Body of pancreas (tissue), 4 donors: ENCODE data around the gene AQP12B. TPM values are rescaled to one million over a fixed set of nuclear protein-coding genes. Genes with fewer than 3 reads are reported as not detected.

ENCODE experiments used
- ATAC-seq: fragments of 150-250 bp; one replicate; pipeline ENCODE4 v1.9.1; 2016
- DNase-seq, 4 donors: peaks; one replicate each; pipeline ENCODE4 v3.0.0-alpha.2; 2019
- H3K27ac ChIP-seq, 4 donors: fragments of 200-600 bp; sonication (generic); 1 replicate in 3 of 4; 2 replicates in 1 of 4; pipeline versions ENCODE4 v1.5.1 to v1.6.1; 2016 to 2019; ENCODE audit warnings: mild to moderate bottlenecking in 1 of 4, mixed read lengths in 1 of 4, moderate library complexity in 1 of 4
- H3K27me3 ChIP-seq, 2 donors: fragments of 200-600 bp; sonication (generic); one replicate each; pipeline ENCODE4 v1.6.0; 2016; ENCODE audit warnings: mild to moderate bottlenecking in 1 of 2
- H3K36me3 ChIP-seq, 2 donors: fragments of 200-600 bp; sonication (generic); replicated peaks in 1 of 2; 2 replicates each; pipeline ENCODE4 v1.5.1; 2016; ENCODE audit warnings: low read depth in 2 of 2; ENCODE audit not compliant: insufficient read depth in 1 of 2
- H3K4me1 ChIP-seq: fragments of 200-600 bp; sonication (generic); one replicate; pipeline ENCODE4 v1.6.0; 2016
- H3K4me3 ChIP-seq, 2 donors: fragments of 200-600 bp; sonication (generic); 1 replicate in 1 of 2; 2 replicates in 1 of 2; pipeline ENCODE4 v1.5.1; 2016 to 2019
- H3K9me3 ChIP-seq, 3 donors: fragments of 200-600 bp; sonication (generic); 1 replicate in 2 of 3; 2 replicates in 1 of 3; pipeline ENCODE4 v1.5.1; 2016
- POLR2A ChIP-seq, 3 donors: fragments of 450-650 bp; IDR thresholded peaks; one replicate each; pipeline ENCODE4 v1.6.1; 2016; ENCODE audit warnings: antibody characterized with exemption in 3 of 3, mild to moderate bottlenecking in 2 of 3
- WGBS, 2 donors: methylation state at CpG; one replicate each; pipeline ENCODE4 v1.1.5; 2017; 5-methylcytosine and 5-hydroxymethylcytosine counted together
- intact Hi-C: fragments of 100-400 bp; cut with DNase I; formaldehyde crosslinking; loops from one replicate; pipeline ENCODE4 v1.15.1; 2023
- total RNA-seq, 2 donors: library from RNA; depleted of rRNA; stranded (reverse); fragments of >200 nt; gene quantifications; one replicate each; pipeline ENCODE4 v1.1.0, GENCODE V29; 2016
- TF ChIP-seq, protein P1 (sequence below), 7 experiments: fragments of 450-650 bp in 4 of 7; fragments of 200-600 bp in 3 of 7; sonication (generic) in 3 of 7; IDR thresholded peaks; one replicate each; pipeline ENCODE4 v1.5.1; 2016 to 2019; ENCODE audit warnings: antibody characterized with exemption in 7 of 7

The AQP12B gene
- total RNA-seq, 2 donors from 2014 or later, result 328 to 392 TPM

DNA sequence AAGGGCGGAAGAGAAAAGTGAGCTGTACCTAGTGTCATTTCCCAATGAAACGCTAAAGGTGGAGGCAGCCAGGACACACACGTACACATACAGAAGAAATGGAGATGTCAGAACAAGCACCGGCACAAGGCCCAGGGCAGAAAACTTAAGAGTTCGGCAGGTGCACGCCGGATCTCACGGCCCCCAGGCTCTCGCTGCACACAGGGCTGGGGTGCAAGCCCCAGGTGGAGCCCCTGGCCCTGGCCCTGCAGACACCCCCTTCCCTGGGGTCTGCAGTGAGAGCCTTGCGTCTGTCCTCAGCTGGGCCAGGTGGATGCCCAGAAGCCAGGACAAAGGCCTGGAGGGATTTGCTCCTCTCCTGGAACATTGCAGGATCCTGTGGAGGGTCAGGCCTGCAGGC is 45.7 kb upstream of the AQP12B start:
- Histone ChIP-seq H3K36me3 (no peaks in the 10 kb centered on the region), H3K9me3 (no peaks in the 10 kb centered on the region), H3K4me3 (no peak overlapping the region), H3K27me3 (no peaks in the 10 kb centered on the region), H3K4me1 (no peaks in the 10 kb centered on the region), H3K27ac (no peak overlapping the region)
- 93 to 96% methylated on average over 9 to 10 of the region's 10 CpGs for WGBS, 2 donors
- TF ChIP-seq, protein P1, sequence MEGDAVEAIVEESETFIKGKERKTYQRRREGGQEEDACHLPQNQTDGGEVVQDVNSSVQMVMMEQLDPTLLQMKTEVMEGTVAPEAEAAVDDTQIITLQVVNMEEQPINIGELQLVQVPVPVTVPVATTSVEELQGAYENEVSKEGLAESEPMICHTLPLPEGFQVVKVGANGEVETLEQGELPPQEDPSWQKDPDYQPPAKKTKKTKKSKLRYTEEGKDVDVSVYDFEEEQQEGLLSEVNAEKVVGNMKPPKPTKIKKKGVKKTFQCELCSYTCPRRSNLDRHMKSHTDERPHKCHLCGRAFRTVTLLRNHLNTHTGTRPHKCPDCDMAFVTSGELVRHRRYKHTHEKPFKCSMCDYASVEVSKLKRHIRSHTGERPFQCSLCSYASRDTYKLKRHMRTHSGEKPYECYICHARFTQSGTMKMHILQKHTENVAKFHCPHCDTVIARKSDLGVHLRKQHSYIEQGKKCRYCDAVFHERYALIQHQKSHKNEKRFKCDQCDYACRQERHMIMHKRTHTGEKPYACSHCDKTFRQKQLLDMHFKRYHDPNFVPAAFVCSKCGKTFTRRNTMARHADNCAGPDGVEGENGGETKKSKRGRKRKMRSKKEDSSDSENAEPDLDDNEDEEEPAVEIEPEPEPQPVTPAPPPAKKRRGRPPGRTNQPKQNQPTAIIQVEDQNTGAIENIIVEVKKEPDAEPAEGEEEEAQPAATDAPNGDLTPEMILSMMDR (IDR thresholded peaks at IDR 0.05), result no peak
- no peak for TF ChIP-seq POLR2A (IDR thresholded peaks at IDR 0.05)
- intact Hi-C loops, result no loop called here
- ATAC-seq (no peak), DNase-seq (no peak)

- 88 to 95% methylated on average over 14 to 15 of the region's 15 CpGs for WGBS, 2 donors
- DNase-seq (no peak), ATAC-seq (no peak)
- Histone ChIP-seq H3K36me3 (no peaks in the 10 kb centered on the region), H3K27me3 (no peaks in the 10 kb centered on the region), H3K27ac (no peak overlapping the region), H3K9me3 (no peaks in the 10 kb centered on the region), H3K4me3 (no peak overlapping the region), H3K4me1 (no peaks in the 10 kb centered on the region)
- TF ChIP-seq, protein P1 (IDR thresholded peaks at IDR 0.05), result no peak
- TF ChIP-seq POLR2A (IDR thresholded peaks at IDR 0.05), result no peak
- intact Hi-C loops, result no loop called here
Observed at GRCh38 chr2:240727913-240728312, 45.2 kb upstream of the AQP12B start.

GRCh38 chr2:240727439-240727838 is 44.8 kb upstream of the AQP12B start:
- no peaks in the 10 kb centered on the region for H3K9me3 ChIP-seq
- TF ChIP-seq, protein P1 (IDR thresholded peaks at IDR 0.05), result no peak
- TF ChIP-seq POLR2A (IDR thresholded peaks at IDR 0.05), result no peak
- intact Hi-C loops, result no loop called here
- ATAC-seq (no peak), DNase-seq (no peak)
- 87 to 88% methylated on average over 3 to 14 of the region's 14 CpGs for WGBS, 2 donors
- no peak overlapping the region for H3K27ac ChIP-seq
- no peaks in the 10 kb centered on the region for H3K4me1 ChIP-seq
- no peaks in the 10 kb centered on the region for H3K36me3 ChIP-seq
- H3K4me3 ChIP-seq, result no peak overlapping the region
- no peaks in the 10 kb centered on the region for H3K27me3 ChIP-seq

- no peaks in the 10 kb centered on the region for H3K9me3 ChIP-seq
- ATAC-seq (no peak), DNase-seq (no peak)
- intact Hi-C loops, result no loop called here
- no peak overlapping the region for H3K27ac ChIP-seq
- H3K4me1 ChIP-seq, result no peaks in the 10 kb centered on the region
- no peak overlapping the region for H3K4me3 ChIP-seq
- H3K36me3 ChIP-seq, result no peaks in the 10 kb centered on the region
- H3K27me3 ChIP-seq, result no peaks in the 10 kb centered on the region
- TF ChIP-seq, protein P1 (IDR thresholded peaks at IDR 0.05), result no peak
- no peak for TF ChIP-seq POLR2A (IDR thresholded peaks at IDR 0.05)
- 84 to 90% methylated on average over 14 of the region's 14 CpGs for WGBS, 2 donors
Observed at GRCh38 chr2:240726876-240727275, 44.2 kb upstream of the AQP12B start.

DNA sequence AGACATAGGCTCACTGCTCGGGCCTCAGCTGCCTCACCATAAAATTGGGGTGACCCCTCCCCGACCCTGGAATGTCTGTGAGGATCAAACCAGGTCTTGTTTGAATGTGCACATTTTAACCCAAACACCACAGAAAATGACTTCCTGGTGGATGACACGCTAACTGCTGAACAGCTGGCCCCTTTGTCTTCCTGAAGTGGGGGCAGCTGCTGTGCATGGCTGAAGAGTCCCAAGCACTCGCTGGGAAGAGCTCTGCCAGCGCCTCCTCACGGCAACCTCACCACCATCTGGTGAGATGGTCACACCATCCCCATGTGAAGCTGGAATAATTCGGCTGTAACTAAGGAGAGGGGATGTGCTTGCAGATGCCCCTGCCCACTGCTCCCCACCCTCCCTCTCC is 43.0 kb upstream of the AQP12B start:
- no peak for DNase-seq
- Histone ChIP-seq H3K4me1 (no peaks in the 10 kb centered on the region), H3K36me3 (no peaks in the 10 kb centered on the region), H3K27me3 (no peaks in the 10 kb centered on the region), H3K4me3 (no peak overlapping the region), H3K27ac (no peak overlapping the region), H3K9me3 (no peaks in the 10 kb centered on the region)
- intact Hi-C loops, result no loop called here
- WGBS, 2 donors, result 40 to 76% methylated on average over 1 to 7 of the region's 7 CpGs
- no peak for ATAC-seq
- TF ChIP-seq POLR2A (IDR thresholded peaks at IDR 0.05), result no peak
- TF ChIP-seq, protein P1 (IDR thresholded peaks at IDR 0.05), result no peak
